CD1c-positive myeloid dendritic cell (primary cell): ENCODE measurements around the gene AMZ2.
"Not testable (repeated sequence)": the region's sequence is repeated elsewhere in the genome, so short reads cannot be mapped to it uniquely, and the experiment has no call there.

ENCODE experiments used
- DNase-seq: peaks from one replicate; pipeline ENCODE4 v3.0.0-alpha.2; 2016; ENCODE audit errors: extremely low spot score

AMZ2 gene

DNA sequence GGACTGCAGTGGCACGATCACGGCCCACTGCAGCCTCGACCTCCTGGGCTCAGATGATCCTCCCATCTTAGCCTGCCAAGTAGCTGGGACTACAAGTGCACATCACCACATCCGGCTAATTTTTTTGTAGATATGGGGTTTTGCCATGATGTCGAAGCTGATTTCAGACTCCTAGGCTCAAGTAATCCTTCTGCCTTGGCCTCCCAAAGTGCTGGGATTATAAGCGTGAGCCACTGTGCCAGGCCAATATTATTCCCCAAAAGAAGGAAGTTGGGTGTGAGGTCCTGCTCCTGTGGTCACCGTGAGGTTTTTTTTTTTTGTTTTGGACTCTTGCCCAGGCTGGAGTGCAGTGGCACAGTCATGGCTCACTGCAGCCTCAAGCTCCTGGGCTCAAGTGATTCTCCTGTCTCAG lies 1.5 kb downstream of the AMZ2 start:
- peak; percentile 70 for DNase-seq

DNA sequence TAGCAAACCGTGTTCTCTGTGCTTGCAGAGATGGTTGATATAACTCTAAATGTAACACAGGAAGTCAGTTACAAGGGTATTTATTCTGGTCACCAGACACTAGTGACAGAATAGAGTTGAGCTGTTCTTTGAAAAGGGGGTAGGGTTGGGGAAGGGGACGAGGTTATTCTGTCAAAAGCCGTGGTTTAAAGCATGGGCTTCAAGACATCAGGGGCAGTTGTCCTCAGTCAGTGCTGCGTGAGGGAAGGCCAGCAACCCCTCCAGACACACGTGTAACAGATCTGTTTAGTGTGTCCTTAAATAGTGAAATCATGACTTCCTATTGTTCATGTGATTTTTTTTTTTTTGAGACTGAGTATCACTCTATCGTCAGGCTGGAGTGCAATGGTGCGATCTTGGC lies 5.6 kb downstream of the AMZ2 start:
- not testable (repeated sequence) for DNase-seq

DNA sequence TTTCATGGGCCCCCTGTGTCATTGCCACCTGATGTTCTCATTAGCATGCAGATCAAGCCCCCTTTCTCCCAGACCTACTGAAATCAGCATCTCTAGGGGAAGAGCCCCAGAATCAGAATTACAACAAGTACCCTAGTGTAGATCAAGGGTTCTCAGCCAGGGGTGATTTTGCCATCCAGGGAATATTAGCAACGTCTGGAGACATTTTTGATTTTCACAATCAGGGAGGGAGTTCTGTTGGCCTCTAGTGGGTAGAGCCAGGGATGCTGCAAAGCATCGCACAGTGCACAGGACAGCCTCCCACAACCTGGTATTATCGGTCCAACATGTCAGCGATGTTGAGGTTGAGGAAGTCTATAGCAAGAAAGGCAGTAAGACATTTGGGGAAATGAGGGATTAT lies 7.3 kb downstream of the AMZ2 start:
- DNase-seq: no peak

DNA sequence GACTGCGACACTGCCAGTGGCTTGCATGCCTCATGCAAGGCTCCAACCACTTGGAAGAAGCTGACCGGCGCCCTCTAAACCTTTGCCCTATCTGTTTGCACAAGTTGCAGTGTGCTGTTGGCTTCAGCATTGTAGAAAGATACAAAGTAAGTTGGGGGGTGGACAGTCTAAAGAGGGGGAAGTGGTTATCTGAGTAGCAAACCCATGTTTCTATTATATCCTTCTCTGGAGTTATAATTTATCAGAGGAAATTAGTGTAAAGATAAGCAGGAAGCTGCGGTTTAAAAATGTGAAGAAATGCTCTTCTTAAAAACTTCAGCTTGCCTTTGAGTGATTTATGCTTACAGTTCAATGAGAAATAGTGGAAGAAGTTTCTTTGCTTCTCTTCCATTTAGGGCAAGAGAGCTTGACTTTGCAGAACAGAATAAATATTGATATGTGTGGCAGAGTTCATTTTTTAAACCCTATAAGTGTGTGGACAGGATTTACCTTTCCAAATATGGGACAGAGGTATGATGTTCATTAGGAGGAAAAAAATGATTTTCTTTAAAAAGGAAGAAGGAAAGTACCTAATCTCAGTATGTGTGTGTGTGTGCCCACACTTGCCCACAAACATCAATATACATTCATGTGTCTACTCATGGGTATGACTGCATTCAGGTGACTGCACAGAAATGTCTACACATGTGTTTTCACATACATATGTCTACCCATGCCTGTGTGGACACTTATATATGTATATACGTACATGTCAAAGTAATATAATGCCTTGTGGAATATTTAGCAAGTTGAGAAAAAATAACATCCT lies 8.1 kb downstream of the AMZ2 start:
- DNase-seq: peak; percentile 67

DNA sequence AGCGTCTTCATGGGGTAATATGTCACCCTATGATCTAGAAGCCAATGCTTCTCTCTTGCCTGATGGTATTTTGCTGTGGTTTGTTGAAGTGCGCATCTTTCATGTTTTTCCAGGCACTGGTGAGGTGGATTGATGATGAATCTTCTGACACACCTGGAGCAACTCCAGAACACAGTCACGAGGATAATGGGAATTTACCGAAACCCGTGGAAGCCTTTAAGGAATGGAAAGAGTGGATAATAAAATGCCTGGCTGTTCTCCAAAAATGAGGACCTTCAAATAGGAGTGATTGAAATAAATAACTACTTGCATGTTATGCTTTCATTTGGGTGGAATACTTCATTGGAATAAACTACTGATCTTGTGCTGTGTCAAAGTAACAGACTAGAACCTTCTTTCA lies 8.9 kb downstream of the AMZ2 start:
- not testable (repeated sequence) for DNase-seq

DNA sequence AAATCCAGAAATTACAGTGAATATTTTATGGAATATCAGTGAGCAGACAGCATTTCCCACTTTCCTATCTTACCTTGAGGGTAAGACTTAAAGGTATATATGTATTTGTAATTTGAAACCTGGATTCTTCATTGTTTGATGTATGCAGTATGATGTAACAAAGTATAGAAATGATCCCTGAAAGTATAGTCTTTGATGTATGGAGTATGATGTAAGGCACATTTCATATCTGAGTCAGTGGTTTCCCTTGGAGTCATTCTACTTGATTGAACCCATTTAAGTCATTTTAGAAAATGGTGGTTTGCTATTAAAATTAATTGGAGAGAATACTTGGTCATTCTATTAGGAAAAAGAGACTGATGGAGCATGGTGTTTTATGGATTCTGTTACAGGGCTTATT lies 10.1 kb downstream of the AMZ2 start:
- no peak for DNase-seq

DNA sequence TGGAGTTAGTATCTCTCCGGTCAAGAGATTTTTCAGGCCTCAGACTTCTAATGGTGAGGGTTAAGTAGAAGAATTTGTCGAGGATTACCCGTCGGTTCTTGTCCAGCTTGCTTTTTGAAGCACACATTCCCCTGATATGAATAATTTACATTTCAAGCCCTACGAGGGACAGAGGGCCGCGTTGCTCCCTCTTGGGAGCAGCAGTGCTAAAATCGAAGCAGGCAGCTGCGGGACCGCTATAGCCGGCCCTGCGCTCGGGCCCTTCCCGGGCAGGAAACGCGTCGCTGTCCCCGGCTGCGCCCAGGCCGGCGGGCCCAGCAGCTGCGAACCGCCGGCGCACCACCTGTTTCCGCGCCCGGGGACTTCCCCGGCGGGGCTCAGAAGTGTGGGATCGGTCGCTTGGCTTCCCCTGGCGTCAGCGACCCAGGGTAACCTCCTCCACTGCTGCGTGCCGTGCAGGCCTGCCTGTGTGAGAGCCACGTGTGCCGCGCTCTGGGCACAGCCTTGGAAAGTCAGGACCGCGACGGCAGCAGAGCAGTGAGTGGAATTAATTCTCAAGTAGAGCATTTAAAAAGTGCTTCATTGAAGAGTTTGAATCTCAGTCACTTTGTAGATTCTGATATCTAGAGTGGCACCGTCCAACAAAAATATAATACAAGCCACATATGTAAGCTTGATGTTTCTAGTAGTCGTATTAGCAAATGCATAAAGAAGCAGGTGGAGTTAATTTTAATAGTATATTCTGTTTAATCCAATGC lies 11.2 kb downstream of the AMZ2 start:
- DNase-seq: peak; percentile 53

DNA sequence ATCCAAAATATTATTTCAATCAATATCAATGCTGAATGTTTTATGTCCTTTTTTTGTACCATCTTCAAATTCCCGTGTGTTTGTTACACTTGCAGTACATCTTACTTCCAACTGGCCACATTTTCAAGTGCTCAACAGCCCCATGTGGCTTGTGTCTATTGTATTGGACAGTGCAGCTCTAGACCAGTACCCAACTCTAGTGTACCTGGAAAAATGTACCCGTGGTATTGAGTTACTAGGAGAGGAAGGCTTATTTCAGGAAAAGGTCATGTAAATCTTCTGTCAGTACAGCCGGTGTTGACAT lies 11.8 kb downstream of the AMZ2 start:
- DNase-seq: not testable (repeated sequence)

DNA sequence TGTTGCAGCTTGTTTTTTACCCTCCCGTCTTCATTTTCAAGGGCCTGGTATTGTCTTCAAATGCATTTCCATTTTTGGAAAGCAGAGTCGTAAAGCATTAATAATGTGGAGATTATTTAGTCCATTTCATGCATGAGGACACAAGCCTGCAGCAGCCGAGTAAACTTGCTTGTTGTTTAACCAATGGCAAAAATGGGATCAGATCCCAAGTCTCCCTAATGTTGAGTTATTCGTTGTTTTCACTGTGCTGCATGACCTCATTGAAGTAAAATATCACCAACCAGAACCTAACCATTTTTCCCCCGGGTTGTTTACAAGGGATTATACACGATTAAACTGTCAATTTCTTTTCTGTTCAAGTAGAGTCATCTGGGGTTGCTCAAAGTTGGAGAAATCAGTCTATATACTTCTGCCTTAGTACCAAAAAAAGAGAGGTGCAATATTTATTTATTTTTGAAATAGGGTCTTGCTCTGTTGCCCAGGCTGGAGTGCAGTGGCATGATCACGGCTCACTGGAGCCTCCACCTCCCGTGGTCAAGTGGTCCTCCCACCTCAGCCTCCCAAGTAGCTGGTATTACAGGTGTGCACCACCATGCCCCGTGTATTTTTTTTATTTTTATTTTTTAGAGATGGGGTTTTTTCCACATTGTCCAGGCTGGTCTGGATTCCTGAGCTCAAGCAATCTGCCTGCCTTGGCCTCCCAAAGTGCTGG lies 12.4 kb downstream of the AMZ2 start:
- no peak for DNase-seq

DNA sequence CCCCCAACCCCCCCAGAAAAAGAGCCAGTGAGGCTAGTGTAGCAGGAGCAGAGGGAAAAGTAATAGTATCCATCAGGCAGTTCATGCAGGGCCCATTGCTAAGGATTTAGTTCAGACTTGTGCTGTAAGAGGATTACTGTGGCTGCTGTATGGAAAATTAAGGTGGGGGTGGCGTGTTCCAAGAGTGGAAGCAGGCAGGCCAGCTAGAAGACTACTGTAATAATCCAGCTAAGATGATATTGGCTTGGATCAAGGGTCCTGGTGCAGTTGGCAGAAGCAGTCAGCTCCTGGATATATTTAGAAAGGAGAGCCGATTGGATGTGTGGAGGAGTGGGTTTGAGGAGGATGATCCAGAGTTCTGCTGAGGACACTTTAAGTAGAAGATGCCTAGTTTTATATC lies 14.6 kb downstream of the AMZ2 start:
- DNase-seq: not testable (repeated sequence)

DNA sequence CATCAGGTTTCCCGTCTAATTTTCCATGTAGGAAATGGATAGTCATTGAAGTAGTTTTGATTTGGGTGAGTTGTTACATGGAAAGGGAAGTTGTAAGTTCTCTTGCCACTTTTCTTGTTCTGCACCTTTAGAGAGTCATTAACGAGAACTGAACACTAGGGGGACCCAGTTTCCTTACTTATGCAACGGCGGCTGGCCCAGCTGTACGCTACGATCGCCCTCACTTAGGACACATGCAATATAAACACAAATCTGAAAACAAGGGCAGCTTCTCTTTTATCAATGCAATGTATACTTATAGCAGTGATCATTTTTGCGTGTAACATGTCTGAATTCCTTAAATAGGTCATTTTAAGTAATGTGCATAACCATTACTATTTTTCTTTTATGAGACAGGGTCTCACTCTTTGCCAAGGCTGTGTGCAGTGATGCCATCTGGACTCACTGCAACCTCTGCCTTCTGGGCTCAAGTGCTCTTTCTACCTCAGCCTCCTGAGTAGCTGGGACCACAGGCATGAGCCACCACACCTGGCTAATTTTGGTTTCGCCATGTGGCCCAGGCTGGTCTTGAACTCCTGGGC lies 15.3 kb downstream of the AMZ2 start:
- peak; percentile 66 for DNase-seq

DNA sequence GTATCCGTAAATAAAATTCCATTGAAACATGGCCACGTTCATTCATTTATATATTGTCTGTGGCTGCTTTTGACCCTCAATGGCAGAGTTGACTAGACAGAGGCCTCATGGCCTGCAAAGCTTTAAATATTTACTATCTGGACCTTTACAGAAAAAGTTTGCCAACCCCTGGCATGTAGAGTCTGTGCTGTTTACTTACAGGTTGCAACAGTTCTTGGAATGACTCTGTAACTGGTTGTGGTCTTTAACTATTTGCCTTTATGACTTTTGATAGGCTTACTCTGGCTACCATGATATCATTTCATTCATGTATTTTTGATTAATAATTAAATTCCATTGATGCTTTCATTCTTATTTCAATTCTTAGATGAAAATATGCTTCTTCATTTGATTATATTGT lies 18.0 kb downstream of the AMZ2 start:
- not testable (repeated sequence) for DNase-seq

DNA sequence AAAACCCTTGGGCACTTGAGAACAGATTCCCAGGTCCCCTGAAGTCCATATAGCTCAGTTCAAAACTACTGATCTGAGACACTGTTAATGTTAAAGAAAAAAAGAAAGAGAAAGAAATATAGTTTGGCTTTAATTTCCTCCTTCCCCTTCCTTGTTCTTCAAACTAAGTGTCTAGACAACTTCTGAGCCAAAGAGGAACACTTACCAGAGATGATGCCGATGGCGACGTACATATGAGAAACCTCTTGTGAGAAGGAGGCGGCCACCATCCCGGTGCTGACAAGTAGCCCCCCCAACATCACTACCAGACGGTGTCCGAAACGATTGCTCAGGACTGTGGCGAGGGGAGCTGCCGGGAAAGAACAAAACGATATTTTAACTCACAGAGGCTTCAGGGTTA lies 25.9 kb downstream of the AMZ2 start:
- DNase-seq: no peak

DNA sequence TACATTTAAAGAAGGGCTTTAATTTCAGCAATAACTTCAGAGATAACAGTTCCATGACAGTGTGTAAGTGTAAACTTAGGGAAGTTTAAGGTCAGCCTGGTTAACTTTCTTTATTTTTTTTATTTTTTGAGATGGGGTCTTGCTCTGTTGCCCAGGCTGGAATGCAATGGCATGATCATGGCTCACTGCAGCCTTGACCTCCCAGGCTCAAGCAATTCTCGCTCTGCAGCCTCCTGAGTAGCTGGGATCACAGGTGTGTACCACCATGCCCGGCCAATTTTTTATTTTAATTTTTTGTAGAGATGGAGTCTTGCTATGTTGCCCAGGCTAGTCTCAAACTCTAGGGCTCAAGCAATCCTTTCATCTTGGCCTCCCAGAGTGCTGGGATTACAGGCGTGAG lies 28.5 kb downstream of the AMZ2 start:
- not testable (repeated sequence) for DNase-seq

DNA sequence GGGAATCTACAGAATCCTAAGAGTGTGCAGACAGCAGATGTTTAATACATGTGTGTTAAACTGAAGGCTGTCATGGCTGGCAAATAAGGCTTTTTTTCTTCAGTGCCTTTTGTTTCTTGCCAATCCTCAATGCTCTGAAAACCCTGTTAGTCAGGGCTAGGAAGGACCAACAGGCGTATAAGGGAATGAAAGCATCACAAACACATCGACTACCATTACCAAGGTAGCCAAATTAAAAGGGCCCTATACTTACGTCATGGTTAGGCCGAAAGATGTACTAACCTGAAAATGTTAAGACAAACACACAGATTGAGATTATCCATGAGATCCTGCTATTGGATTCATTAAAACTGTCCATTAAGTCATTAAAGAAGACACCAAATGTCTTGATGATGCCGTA lies 30.0 kb downstream of the AMZ2 start:
- DNase-seq: no peak

DNA sequence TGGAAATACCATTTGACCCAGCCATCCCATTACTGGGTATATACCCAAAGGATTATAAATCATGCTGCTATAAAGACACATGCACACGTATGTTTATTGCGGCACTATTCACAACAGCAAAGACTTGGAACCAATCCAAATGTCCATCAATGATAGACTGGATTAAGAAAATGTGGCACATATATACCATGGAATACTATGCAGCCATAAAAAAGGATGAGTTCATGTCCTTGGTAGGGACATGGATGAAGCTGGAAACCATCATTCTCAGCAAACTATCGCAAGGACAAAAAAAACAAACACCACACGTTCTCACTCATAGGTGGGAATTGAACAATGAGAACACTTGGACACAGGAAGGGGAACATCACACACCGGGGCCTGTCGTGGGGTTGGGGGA lies 34.1 kb downstream of the AMZ2 start:
- not testable (repeated sequence) for DNase-seq

DNA sequence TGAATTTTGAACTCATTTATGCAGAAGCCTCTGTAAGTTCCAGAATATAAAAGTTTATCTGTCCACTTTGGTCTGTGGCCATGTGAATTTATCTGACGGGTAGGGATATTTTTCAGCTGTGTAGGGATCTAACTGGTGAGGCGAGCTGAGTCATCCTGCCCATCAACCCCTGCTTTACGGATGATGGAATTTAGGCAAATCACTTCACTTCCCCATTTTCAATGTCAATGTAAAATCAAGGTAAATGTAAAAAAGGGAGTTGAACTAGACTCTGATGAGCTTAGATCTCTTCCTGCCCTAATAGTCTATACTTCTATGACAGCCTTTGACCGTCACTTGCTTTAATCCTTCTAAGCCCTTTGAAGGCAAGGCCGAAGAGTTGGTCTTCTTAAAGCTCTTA lies 40.5 kb downstream of the AMZ2 start:
- DNase-seq: peak; percentile 82

DNA sequence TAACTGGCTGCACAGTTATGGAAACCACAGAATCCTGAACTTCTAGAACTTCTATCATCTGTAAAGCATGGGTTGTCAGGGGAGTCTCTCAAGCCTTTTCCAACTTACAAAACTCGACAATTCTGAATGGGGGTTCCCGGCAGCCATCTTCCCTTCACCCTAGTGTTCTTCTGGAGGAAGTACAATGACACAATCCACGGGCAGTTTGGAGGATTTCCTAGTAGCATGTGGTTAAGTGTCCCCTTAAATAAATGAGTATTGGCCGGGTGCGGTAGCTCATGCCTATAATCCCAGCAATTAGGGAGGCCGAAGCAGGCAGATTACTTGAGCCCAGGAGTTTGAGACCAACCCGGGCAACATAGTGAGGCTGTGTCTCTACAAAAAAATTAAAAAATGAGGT lies 41.0 kb downstream of the AMZ2 start:
- peak; percentile 86 for DNase-seq

DNA sequence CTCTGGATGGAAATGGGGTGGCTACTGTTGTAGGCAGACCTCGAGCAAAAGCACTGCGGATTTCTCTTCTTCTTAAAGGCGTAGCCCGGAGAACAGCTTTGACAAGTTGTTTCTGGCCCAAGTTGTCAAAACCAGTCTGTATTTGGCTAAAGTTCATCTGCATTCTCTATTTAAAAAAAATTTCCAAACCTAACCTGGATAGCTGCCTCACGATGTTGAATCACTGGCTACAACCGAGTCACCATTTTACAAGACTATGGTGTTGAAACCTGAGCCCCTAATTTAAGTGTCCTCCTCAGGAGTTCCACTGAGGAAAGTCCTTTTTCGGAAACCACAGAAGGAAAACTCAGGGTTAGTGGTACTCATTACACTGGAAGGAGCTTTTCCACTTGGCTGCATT lies 41.6 kb downstream of the AMZ2 start:
- no peak for DNase-seq

DNA sequence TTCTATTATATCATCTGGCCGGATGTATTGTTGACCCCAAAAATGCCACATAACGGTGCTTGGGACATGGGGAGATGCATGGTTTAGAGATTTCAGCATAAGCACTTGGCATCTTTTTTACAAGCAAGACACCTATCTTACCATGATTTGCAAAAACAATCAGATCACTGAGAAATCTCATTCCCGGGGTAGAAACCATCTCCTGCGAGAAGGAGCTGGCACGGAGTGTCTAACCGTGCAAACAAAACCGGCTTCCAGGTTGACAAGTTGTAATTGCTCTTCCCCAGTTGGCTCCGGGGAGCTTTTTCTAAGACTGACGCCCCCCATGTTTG lies 42.1 kb downstream of the AMZ2 start:
- DNase-seq: peak; percentile 51

DNA sequence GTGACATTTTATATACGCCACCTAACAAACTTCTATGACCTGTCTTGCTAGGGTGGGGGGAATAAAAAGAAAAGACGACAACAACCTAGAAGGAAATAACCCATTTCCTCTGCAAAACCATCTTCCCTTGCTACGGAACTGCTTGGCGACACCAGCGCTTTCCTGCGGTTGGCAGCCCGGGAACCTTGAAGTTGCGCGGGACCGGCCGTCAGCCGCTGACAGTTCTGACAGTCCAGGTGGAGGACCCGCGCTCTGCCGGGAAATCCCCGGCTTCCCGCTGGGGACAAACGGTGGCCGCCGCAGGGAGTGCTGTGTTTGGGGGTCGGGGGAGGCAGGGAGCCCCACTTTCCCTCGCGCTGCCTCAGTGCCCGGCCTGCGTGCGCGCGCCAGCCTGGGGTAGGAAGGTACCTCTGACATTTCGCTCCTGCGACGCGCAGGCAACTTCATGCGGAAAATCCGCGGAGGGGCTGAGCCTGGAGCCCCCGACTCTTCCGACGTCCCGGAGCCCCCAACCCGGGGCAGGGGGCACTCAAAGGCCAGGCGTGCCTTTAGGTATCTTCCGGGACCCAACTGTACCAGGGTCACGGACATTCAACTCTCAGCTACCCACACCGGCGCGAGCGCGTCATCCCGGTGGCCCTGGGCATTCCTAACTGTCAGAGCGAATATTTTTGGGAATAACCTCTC lies 42.6 kb downstream of the AMZ2 start:
- peak; percentile 74 for DNase-seq
